Gastrocnemius medialis (tissue), 4 donors: ENCODE results near the gene CHRM2. TPM values are rescaled to one million over a fixed set of nuclear protein-coding genes. Genes with fewer than 3 reads are reported as not detected.

ENCODE experiments used
- ATAC-seq, 2 donors: fragments of 150-250 bp; one replicate each; pipeline ENCODE4 v1.9.1; 2016
- DNase-seq, 2 donors: peaks; one replicate each; pipeline ENCODE4 v3.0.0-alpha.2; 2019
- H3K27ac ChIP-seq, 4 donors: fragments of 200-600 bp; sonication (generic); 1 replicate in 1 of 4; 2 replicates in 3 of 4; pipeline ENCODE4 v1.5.1; 2016 to 2018; ENCODE audit warnings: mild to moderate bottlenecking in 2 of 4, moderate library complexity in 1 of 4
- H3K27me3 ChIP-seq, 3 donors: fragments of 200-600 bp; sonication (generic) in 2 of 3; 1 replicate in 1 of 3; 2 replicates in 2 of 3; pipeline versions ENCODE4 v1.5.1 to v1.6.0; 2016 to 2019; ENCODE audit warnings: mild to moderate bottlenecking in 1 of 3, moderate library complexity in 1 of 3
- H3K36me3 ChIP-seq, 2 donors: fragments of 200-600 bp; sonication (generic) in 1 of 2; one replicate each; pipeline ENCODE4 v1.5.1; 2017 to 2018
- H3K4me1 ChIP-seq, 2 donors: fragments of 200-600 bp; sonication (generic) in 1 of 2; one replicate each; pipeline ENCODE4 v1.5.1; 2016 to 2017; ENCODE audit warnings: mild to moderate bottlenecking in 2 of 2
- H3K4me3 ChIP-seq, 4 donors: fragments of 200-600 bp; sonication (generic) in 3 of 4; 1 replicate in 1 of 4; 2 replicates in 3 of 4; pipeline ENCODE4 v1.5.1; 2016 to 2019; ENCODE audit warnings: mild to moderate bottlenecking in 2 of 4
- H3K9me3 ChIP-seq, 3 donors: fragments of 200-600 bp; sonication (generic) in 2 of 3; 1 replicate in 1 of 3; 2 replicates in 2 of 3; pipeline ENCODE4 v1.5.1; 2016 to 2019
- POLR2A ChIP-seq, 2 donors: fragments of 450-650 bp; IDR thresholded peaks; one replicate each; pipeline ENCODE4 v1.6.1; 2017; ENCODE audit warnings: antibody characterized with exemption in 2 of 2, mild to moderate bottlenecking in 2 of 2, moderate library complexity in 2 of 2
- in situ Hi-C, 4 donors: fragments of 200-750 bp; cut with MboI; loops; one replicate each; pipeline versions ENCODE4 v1.15.0 to v1.8.0; 2017; ENCODE audit warnings: low sequenced_read_pairs in 4 of 4
- intact Hi-C: fragments of 100-400 bp; cut with DNase I; formaldehyde crosslinking; loops from one replicate; pipeline ENCODE4 v1.15.1; 2023; ENCODE audit warnings: low total_unique reads
- total RNA-seq, 4 donors: library from RNA; depleted of rRNA; stranded (reverse); fragments of >200 nt; gene quantifications; one replicate each; pipeline versions ENCODE4 v1.1.0 to v1.2.3, GENCODE V29; 2016
- TF ChIP-seq, protein P1 (sequence below), 5 experiments: fragments of 450-650 bp in 3 of 5; fragments of 200-600 bp in 2 of 5; sonication (generic) in 2 of 5; IDR thresholded peaks in 4 of 5; conservative IDR thresholded peaks in 1 of 5; 1 replicate in 4 of 5; 2 replicates in 1 of 5; pipeline ENCODE4 v1.5.1; 2016 to 2019; ENCODE audit warnings: antibody characterized with exemption in 5 of 5, mild to moderate bottlenecking in 3 of 5, moderate library complexity in 3 of 5

The CHRM2 gene
- total RNA-seq, 4 donors from 2014 or later = not detected

DNA sequence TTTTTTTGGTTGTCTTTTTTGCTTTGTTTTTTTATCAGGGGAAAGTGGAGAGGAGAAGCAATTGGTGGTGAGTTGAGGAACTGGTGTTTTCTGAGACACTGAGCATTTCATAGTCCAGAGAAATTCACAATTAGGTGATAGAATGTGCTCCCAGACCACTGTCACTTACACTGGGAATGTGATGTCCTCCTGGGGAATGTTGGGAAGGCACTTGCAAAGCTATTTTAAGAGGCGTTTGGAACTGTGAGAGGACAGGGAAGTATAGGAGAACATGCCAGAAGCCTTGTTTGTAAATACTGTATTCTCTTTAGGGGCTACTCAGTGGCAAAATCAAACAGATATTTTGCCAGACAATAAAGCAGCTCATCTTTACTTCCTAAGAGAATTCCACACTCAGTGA lies 16.0 kb downstream of the CHRM2 start:
- no peak overlapping the region for H3K27ac ChIP-seq
- in situ Hi-C loops = no loop called here
- intact Hi-C loops = no loop called here

DNA sequence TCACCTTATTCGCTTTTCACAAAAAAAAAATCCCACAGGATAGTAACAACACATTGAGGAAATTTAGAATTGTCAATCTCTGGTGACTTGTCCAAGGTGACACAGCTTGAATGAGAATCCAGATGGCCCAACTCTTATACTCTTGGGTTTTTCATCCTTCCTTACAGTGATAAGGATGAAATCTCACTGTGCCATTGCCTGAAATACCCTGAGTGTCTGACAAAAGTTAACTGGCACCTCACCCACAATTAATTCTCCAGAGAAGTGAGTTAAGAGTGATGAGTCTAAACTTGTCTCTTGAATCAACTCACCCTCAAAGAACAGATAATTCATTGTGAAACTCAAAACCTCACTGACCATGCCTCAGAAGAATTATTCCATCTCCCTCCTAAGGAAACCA lies 18.9 kb downstream of the CHRM2 start:
- H3K4me1 ChIP-seq = no peaks in the 10 kb centered on the region
- no peak overlapping the region for H3K27ac ChIP-seq
- no peak for TF ChIP-seq POLR2A (IDR thresholded peaks at IDR 0.05)
- TF ChIP-seq, protein P1, sequence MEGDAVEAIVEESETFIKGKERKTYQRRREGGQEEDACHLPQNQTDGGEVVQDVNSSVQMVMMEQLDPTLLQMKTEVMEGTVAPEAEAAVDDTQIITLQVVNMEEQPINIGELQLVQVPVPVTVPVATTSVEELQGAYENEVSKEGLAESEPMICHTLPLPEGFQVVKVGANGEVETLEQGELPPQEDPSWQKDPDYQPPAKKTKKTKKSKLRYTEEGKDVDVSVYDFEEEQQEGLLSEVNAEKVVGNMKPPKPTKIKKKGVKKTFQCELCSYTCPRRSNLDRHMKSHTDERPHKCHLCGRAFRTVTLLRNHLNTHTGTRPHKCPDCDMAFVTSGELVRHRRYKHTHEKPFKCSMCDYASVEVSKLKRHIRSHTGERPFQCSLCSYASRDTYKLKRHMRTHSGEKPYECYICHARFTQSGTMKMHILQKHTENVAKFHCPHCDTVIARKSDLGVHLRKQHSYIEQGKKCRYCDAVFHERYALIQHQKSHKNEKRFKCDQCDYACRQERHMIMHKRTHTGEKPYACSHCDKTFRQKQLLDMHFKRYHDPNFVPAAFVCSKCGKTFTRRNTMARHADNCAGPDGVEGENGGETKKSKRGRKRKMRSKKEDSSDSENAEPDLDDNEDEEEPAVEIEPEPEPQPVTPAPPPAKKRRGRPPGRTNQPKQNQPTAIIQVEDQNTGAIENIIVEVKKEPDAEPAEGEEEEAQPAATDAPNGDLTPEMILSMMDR (IDR thresholded peaks at IDR 0.05 in 4 of 5, conservative IDR thresholded peaks at IDR 0.05 in 1 of 5) = no peak
- no peak for ATAC-seq
- H3K36me3 ChIP-seq = no peaks in the 10 kb centered on the region
- DNase-seq = no peak
- H3K27me3 ChIP-seq = no peaks in the 10 kb centered on the region
- in situ Hi-C loops = no loop called here
- intact Hi-C loops = no loop called here
- H3K9me3 ChIP-seq = no peaks in the 10 kb centered on the region
- no peak overlapping the region for H3K4me3 ChIP-seq

More for the DNA sequence above, 16.0 kb downstream of the CHRM2 start:
- ATAC-seq = no peak
- Histone ChIP-seq H3K27me3 (no peaks in the 10 kb centered on the region), H3K36me3 (no peaks in the 10 kb centered on the region), H3K4me3 (no peak overlapping the region), H3K4me1 (no peaks in the 10 kb centered on the region), H3K9me3 (no peaks in the 10 kb centered on the region)
- no peak for DNase-seq
- TF ChIP-seq, protein P1 (IDR thresholded peaks at IDR 0.05 in 4 of 5, conservative IDR thresholded peaks at IDR 0.05 in 1 of 5) = no peak

DNA sequence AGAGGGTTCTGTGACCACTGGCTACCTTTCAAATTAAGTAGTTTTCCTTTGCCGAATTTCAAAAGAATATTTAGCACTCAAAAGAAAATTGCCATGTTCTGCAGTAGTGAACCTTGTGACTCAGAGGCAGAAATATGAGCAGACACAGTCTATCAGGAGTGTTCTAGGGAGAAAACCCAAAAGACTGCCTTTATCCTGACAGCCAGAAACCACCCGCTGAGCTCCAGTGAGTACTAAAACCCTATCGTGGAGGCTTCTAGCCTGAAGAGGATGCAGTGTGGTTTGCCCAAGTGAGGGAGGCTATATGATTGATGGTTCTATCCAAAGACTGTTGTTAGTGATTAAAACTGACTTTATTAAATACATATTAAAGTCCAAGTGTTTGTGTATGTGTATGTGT lies 21.9 kb downstream of the CHRM2 start:
- DNase-seq (no peak), ATAC-seq (no peak)
- in situ Hi-C loops (no loop called here), intact Hi-C loops (no loop called here)
- TF ChIP-seq, protein P1 (IDR thresholded peaks at IDR 0.05 in 4 of 5, conservative IDR thresholded peaks at IDR 0.05 in 1 of 5) = no peak
- no peak for TF ChIP-seq POLR2A (IDR thresholded peaks at IDR 0.05)
- H3K4me3 ChIP-seq = no peak overlapping the region
- no peaks in the 10 kb centered on the region for H3K27me3 ChIP-seq
- H3K4me1 ChIP-seq = no peaks in the 10 kb centered on the region
- H3K27ac ChIP-seq = no peak overlapping the region
- H3K36me3 ChIP-seq = no peaks in the 10 kb centered on the region
- H3K9me3 ChIP-seq = no peaks in the 10 kb centered on the region

DNA sequence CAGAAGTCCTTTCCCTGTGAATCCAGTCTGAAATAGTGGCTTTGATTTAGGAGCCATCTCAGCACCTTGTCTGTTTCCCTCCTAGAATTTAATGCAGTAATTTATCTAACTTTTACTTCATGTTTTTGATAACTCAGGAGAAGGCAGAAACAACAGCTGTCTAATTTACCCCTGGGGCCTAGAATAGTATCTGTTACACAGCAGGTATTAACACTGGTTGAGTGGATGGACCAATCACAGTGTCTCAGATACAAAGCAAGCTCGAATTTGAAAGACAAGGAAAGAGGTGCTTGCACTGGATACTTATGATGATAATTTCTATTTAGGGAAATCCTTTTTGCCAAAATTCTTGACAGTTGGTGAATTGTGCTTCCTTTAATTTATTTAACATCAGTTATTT lies 23.4 kb downstream of the CHRM2 start:
- no peak for DNase-seq
- Histone ChIP-seq H3K27ac (no peak overlapping the region), H3K4me3 (no peak overlapping the region), H3K27me3 (no peaks in the 10 kb centered on the region), H3K4me1 (no peaks in the 10 kb centered on the region), H3K9me3 (no peaks in the 10 kb centered on the region), H3K36me3 (no peaks in the 10 kb centered on the region)
- intact Hi-C loops (no loop called here), in situ Hi-C loops (no loop called here)
- TF ChIP-seq, protein P1 (IDR thresholded peaks at IDR 0.05 in 4 of 5, conservative IDR thresholded peaks at IDR 0.05 in 1 of 5) = no peak
- TF ChIP-seq POLR2A (IDR thresholded peaks at IDR 0.05) = no peak
- no peak for ATAC-seq

DNA sequence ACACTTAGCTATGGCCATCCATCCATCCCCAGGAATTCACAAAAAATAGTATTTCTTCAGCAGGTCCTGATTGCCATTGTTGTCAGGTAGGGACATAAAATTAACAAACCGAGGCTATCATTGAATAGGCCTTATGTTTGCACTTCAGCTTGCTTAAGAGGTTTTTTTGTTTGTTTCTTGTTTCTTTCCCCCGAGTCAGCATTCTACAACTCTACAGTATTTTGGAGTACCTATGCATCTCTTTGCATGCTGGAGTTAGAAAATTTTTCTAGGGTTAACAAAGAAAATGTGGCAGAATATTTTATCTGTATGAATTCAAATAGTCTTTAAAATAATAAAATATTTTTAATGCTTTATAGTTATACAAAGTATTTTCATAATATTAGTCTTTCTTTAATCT lies 26.3 kb downstream of the CHRM2 start:
- no peaks in the 10 kb centered on the region for H3K27me3 ChIP-seq
- DNase-seq (no peak), ATAC-seq (no peak)
- no peak overlapping the region for H3K4me3 ChIP-seq
- in situ Hi-C loops (no loop called here), intact Hi-C loops (no loop called here)
- no peaks in the 10 kb centered on the region for H3K4me1 ChIP-seq
- H3K36me3 ChIP-seq = no peaks in the 10 kb centered on the region
- TF ChIP-seq, protein P1 (IDR thresholded peaks at IDR 0.05 in 4 of 5, conservative IDR thresholded peaks at IDR 0.05 in 1 of 5) = no peak
- TF ChIP-seq POLR2A (IDR thresholded peaks at IDR 0.05) = no peak
- no peaks in the 10 kb centered on the region for H3K9me3 ChIP-seq
- H3K27ac ChIP-seq = no peak overlapping the region
